ENCODE measurements around the gene MSANTD7.
"Not testable (repeated sequence)": the region's sequence is repeated elsewhere in the genome, so short reads cannot be mapped to it uniquely, and the experiment has no call there.

MSANTD7 gene, protein sequence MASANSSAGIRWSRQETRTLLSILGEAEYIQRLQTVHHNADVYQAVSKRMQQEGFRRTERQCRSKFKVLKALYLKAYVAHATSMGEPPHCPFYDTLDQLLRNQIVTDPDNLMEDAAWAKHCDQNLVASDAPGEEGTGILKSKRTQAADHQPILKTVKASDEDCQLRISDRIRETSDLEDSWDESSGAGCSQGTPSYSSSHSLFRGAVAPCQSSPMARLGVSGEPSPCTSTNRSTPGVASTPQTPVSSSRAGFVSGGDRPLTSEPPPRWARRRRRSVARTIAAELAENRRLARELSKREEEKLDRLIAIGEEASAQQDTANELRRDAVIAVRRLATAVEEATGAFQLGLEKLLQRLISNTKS

DNA sequence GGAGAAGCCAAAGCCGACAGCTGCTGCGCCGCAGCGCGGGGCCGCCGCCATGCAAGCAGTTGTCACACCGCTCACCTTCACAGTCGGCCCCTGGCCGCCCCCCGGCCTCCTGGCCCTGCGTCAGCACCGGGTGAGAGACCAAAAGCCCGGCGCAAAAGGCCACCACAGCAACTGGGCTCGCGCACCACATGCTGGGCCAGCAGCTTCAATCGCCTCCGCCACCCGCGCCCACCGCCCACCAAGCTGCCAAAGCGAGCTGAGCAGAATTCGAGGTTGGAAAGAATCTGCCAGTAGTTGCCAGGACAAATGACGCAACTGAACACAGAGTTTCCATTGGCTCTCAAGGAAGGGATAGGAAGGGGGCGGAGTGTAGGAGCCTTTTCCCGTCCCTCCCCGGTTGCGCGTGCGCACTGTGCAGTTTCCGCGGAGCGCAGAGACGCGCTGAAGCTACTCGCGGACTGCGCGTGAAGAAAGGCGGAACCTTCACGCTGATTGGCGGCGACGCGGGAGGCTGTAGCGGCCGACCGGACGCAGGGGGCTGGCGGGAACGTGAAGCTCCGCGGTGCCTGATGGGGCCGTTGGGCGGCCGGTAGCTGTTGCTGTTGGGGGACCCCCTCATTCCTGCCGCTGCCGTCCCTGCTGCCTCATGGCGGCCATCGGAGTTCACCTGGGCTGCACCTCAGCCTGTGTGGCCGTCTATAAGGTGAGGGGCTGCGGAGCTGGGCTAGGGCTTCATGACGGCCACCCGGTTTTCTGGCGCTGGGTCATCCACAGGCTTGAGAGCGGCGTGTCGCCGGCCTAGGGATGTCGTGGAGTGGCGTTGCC, at the start of gene MSANTD7, which contains the start of the genes CDNF and HSPA14:
Gene MSANTD7, plus strand, starts transcription at position 550 of the 825 bp plus-strand sequence. CDS start 3,979 bp downstream, outside the sequence.
Gene CDNF, minus strand, starts transcription at position 281 of the 825 bp plus-strand sequence. Its CDS starts 91 bp downstream, at position 190.
Gene HSPA14, plus strand, starts transcription at position 550 of the 825 bp plus-strand sequence. Its CDS starts 97 bp downstream, at position 647.
- DNase-seq, result peak; percentile 84 to 100 (median 98)

DNA sequence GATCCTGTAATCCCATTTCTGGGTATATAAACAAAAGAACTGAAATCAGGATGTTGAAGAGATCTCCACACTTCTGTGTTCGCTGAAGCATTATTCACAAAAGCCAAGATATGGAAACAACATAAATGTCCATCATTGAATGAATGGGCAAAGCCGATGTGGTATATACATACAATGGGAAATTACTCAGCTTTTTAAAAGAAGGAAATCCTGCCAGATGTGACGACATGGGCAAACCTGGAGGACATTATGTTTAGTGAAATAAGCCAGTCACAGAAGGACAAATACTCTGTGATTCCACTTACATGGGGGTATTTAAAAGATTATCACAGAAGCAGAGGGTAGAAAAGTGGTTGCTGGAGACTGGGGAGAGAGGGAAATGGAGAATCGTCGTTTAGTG, 39.5 kb upstream of the MSANTD7 start:
- DNase-seq, result no peak

DNA sequence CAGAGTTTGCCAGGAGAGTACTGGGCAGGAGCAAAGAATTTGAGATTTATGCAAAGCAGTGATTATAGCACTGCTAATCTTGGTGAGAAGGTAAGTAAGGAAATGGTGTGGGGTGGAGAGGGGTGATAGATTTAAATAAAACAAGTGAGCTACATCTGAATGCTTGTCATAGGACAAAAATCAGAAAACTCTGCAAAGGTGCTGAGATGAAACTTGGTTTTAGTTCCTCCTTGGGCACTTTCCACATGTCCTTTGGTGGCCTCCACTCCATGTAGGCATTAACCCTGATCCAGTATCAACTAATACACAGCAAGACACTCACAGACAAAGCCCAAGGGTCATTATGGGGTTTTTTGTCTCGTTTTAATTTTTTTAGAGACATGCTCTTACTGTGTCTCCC, 37.7 kb upstream of the MSANTD7 start:
- no peak for DNase-seq

DNA sequence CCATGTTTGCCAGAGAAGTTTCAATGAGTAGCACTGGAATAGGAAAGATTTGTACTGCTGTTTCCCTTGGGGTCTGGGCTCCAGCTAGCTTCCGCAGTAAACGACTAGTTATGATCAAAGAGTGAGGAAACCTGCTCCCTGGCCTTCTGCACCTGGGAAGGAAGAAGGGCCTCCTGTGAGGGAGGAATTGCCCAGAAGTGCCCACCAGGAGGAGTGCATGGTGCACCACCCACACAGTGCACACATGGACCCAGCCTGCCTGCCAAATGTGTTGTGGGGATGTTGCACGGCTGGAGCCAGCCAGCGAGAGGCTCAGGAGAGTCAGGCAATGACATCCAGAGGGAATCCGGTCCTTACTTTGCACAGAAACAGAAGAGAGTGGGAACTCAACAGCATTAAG, 36.4 kb upstream of the MSANTD7 start:
- no peak for DNase-seq

DNA sequence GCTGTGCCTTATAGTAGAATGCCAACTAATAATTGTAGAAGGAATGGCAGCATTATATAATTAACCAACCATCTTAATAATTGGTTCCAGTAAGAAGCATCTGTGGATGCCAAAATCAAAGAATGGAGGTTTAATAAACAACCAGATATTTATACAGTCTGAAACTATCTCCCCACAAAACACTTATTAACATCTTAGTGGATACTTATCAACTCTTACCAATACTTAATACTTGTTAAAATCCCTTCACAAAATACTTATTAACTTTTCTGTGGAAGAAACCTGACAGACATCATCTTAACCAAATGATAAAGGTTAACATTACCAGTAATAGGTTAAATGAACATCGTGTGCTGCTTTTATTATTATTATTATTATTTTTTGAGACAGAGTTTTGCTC, 34.3 kb upstream of the MSANTD7 start:
- DNase-seq, result no peak

DNA sequence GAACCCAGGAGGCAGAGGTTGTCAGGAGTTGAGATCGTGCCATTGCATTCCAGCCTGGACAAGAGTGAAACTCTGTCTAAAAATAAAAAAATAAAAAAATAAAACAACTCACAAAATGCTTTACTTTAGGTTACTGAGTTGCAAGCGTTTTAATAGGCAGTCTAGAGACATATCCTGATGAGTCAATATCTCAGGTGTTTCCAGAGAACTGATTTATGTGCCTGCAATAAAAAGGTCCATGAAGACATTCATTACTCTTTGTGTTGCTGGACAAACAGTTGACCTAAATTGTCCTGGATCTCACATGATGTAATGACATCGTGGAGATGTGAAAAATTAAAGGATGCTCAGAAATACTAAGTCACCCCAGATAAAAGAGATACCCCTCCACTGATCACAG, 31.8 kb upstream of the MSANTD7 start:
- DNase-seq, result no peak

DNA sequence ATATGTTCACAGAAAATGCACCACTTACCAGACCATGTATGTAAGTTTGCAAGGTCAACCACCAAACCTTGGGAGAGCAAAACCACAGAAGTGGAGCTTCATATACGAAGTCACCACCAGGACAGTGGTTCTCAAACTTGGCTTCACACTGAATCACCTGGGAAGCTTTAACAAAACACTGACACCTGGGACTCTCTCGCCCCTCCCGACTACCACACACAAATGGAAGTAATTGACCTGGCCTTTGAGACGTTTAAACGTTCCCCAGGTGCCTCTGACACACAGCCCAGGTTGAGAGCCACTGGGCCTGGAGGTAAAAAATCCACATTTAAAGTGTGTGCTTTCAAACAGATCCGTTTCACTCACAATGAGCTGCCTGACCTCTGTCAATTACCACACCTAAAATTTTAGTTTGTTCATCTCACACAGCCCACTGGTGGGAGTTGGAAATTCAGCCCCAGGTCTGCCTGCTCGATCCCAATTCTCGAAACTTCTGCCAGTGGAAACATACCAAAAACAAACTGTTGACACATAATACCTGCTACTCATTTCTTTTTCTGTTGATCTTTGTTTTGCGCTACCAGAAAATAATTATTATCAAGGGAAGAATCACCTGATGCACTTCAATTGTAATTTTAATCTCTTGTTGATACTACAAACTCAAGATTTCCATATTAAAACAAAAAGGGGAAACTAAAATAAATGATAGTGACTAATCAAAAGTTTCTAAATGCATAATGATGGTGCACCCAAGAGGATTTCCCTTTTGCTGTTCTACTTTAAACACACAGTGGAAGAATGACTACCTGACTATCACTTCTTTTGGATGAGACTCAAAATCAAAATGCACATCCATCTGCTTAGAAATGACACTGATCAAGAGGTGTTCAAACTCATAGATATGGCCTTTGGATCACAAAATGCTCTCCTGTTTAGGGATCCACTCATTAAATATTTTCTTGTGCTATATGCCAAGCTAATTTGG, 26.8 kb upstream of the MSANTD7 start:
- no peak for DNase-seq

DNA sequence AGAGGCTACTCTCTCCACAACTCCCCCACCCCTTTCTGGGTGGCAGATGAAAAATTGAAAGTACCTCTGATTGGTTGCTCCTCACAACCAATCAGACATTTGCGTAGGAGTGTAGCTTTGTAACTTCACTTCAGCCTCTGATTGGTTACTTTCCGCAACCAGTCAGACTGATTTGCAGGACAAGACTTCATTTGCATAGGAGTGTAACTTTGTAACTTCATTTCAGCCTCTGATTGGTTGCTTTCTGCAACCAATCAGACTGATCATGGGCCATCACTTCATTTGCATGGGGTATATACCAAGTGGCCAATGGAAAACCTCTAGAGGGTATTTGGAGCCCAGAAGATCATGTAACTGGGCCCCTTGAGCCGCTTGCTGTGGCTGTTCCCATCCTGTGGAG, 25.8 kb upstream of the MSANTD7 start:
- DNase-seq, result no peak

DNA sequence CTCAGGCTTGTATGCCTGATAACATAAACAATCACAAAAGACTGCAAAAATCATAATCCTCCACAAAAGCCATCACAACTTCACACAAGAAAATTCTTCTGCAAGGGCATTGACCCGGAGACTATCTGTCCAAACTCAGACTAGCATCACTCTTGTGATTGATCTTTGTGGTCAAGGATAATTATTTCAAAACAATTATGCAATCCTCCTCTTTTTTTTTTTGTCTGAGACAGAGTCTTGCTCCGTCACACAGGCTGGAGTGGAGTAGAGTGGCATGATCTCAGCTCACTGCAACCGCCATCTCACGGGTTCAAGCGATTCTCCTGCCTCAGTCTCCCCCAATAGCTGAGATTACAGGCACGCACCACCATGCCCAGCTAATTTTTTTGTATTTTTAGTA, 22.4 kb upstream of the MSANTD7 start:
- DNase-seq, result no peak

DNA sequence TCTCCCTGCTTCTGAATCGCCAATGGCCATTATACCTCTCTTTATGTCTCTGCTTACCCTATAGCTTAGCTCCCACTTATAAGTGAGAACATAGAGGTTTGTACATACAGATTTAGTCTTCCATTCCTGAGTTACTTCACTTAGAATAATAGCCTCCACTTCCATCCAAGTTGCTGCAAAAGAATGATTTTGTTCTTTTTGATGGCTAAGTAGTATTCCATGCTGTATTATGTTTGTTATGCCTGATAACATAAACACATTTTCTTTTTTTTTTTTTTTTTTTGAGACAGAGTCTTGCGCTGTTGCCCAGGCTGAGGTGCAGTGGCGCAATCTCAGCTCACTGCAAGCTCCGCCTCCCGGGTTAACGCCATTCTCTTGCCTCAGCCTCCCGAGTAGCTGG, 21.4 kb upstream of the MSANTD7 start:
- DNase-seq, result not testable (repeated sequence)

DNA sequence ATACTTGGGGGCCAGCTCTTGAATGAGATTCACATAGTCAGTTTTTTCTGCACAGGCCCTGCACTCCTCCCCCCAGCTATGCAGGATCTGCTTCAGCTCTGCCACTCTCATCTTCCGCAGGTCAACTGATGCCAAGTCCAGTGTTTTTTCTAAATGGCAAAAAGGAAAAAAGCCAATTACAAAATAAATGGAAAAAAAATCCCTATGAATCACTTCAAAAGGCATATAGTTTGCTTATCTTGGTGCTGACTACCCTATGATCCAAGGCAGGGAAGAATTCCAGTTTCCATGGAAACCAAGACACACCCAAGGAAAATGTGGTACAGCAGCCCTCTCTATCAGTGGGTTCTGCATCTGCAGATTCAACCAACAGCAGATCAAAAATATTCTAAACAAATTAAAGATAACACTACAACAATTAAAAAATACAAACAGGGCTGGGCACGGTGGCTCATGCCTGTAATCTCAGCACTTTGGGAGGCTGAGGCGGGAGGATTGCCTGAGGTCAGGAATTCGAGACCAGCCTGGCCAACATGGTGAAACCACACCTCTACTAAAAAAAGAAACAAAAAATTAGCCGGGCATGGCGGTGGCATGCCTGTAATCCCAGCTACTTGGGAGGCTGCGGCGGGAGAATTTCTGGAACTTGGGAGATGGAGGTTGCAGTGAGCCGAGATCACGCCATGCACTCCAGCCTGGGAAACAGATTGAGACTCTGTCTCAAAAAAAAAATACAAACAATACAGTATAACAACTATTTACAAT, 17.9 kb upstream of the MSANTD7 start:
- DNase-seq, result peak in 6 of 56 donors; percentile 2 to 30 (median 8)

DNA sequence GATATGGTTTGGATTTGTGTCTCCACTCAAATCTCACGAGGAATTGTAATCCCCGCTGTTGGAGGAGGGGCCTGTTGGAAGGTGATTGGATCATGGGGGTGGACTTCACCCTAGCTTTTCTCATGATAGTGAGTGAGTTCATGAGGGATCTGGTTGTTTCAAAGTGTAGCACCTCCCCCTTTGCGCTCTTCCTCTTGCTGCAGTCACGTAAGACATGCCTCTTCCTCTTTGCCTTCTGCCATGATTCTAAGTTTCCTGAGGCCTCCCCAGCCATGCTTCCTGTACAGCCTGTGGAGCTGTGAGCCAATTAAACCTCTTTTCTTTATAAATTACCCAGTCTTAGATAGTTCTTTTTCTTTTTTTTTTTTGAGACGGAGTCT, 17.3 kb upstream of the MSANTD7 start:
- DNase-seq, result no peak

DNA sequence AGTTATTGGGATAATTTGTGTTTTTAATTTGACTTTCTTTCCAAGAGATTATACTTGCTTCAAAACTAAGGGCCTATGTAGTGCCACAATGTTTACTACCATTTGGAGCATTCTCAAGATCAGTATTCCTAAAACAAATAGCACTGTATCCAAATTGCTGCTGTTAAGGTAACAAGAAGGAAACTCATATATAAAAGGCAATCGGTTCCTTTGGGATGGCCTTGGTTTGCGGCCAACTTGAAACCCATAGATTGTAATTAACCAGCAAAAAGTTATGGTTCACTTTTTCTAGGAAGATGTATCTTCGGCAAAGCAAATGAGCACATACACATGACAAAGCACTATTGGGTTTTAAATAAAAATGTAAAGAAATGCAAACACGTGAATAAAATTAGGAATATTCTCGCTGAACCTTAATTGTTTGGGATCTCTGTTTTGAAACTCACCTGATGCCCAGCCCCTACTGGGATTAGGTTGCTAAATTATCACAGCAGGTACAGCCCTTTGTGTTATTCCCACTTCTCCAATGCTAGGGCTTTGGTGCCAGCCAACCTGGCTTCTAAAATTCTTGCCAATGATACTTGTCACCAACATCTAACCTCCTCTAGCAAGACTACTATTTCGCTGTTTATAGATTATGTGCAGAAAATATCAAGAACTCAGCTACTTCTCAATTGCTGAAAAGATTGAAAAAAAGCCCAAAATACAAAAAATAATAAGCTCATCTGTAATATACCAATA, 16.3 kb upstream of the MSANTD7 start:
- no peak for DNase-seq

DNA sequence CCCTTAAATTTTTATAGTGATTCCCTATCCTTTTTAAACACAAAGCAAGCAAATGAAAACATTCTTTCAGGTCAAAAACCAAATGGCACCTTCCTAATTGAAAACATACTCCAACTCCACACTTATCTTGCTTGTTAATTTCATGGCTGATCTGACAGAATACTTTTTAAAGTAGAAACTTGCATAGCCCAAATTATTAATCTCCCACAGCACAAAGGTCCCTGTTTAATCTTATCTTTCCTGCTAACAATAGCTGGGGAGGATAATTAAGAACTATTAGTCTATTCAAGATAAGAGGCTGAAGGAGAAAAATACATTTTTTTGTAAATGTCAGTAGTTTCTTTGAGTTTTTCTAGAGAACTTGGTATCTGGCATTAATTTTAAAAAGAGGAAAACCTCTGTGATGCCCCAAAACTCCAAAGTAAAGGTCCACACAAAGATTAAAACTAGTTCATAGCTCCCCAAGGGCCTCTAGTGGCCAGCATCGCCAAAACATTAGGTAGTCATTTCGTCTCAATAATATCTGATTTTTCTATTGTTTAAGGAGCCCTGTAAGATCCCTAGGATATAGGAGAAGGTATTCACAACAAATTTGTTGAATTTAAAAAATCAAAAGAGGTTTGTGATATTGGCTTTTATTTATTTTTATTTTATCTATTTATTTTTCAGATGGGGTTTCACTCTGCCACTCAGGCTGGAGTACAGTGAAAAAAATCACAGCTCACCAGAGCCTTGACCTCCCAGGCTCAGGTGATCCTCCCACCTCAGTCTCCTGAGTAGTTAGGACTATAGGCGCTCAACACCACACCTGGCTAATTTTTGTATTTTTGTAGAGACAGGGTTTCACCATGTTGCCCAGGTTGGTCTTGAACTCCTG, 15.0 kb upstream of the MSANTD7 start:
- peak in 13 of 56 donors; percentile 0 to 56 (median 5) for DNase-seq

DNA sequence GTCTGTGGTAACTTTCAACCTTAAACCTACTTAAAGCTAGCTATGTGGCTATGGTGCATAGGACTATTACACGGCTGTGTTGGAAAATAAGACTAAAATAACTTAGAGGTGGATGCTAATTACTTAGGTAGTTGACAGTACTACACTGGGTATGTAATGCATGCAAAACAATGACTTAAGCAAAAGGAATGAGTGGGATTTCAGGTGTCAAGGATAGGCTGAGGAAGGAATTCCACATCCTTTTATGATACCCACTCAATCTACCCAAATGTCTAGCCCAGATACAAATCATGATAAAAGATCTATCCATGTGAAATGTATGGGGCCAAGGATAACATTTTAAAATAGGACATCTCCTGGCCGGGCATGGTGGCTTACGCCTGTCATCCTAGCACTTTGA, 14.1 kb upstream of the MSANTD7 start:
- DNase-seq, result no peak

DNA sequence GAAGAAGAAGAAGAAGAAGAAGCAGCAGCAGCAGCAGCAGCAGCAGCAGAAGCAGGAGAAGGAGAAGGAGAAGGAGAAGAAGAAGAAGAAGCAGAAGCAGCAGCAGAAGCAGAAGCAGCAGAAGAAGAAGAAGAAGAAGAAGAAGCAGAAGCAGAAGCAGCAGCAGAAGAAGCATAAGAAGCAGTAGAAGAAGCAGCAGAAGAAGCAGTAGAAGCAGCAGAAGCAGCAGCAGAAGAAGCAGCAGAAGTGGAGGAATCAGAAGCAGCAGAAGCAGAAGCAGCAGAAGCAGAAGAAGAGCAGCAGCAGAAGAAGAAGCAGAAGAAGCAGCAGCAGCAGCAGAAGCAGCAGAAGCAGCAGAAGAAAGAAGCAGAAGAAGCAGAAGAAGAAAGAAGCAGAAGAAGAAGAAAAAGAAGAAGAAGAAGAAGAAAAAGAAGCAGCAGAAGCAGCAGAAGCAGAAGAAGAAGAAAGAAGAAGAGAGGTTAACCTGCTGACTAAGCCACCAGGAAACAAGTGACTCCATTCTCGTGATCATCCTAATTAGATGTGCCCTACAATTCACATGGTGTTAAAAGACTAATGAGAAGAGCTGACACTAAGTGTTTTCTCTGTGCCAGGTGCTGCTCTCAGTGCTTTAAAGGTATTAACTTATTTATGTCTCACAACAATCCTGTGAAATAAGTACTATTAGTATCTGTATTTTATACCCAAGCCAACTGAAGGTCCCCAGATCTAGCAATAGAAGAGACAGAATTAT, 11.9 kb upstream of the MSANTD7 start:
- no peak for DNase-seq

DNA sequence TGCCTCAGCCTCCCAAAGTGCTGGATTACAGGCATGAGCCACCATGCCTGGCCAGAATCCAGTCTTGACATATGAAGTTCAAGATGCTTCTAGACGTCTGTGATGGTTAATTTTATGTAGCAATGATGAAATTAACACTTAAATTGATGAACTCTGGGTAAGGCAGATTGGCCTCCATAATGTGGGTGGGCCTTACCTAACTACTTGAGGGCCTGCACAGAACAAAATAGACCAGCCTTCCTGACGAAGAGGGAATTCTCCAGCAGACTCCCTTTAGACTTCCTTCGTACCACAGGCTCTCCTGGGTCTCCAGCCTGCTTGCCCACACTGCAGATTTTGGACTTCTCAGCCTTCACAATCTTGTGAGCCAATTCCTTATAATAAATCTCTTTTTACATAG, 5.0 kb upstream of the MSANTD7 start:
- no peak for DNase-seq

DNA sequence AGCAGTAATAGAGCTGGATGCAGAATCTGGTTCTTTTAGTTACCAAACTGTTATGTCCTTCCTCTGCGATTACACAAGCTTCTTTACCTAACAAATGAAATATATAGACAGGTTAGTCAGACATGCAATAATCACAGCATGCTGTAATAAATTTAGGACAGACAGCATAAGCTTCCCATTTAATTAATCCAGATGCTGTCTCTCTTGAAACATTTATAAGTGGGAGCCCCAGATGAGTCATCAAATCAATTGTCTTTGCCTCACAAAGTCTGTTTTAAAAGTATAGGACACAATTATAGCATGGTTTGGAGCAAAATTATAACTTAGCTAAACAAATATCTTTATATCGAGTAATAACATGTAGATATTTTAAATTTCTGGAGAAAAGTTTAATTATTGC, 1.9 kb upstream of the MSANTD7 start:
- DNase-seq, result no peak

Measured in nucleus accumbens (tissue), 56 donors.